Gastrocnemius medialis (tissue), 4 donors: ENCODE measurements around the gene OPN4.

Source experiments
- POLR2A ChIP-seq, 2 donors: fragments of 450-650 bp; IDR thresholded peaks; one replicate each; pipeline ENCODE4 v1.6.1; 2017; ENCODE audit warnings: antibody characterized with exemption in 2 of 2, mild to moderate bottlenecking in 2 of 2, moderate library complexity in 2 of 2
- TF ChIP-seq, protein P1 (sequence below), 5 experiments: fragments of 450-650 bp in 3 of 5; fragments of 200-600 bp in 2 of 5; sonication (generic) in 2 of 5; IDR thresholded peaks in 4 of 5; conservative IDR thresholded peaks in 1 of 5; 1 replicate in 4 of 5; 2 replicates in 1 of 5; pipeline ENCODE4 v1.5.1; 2016 to 2019; ENCODE audit warnings: antibody characterized with exemption in 5 of 5, mild to moderate bottlenecking in 3 of 5, moderate library complexity in 3 of 5

DNA sequence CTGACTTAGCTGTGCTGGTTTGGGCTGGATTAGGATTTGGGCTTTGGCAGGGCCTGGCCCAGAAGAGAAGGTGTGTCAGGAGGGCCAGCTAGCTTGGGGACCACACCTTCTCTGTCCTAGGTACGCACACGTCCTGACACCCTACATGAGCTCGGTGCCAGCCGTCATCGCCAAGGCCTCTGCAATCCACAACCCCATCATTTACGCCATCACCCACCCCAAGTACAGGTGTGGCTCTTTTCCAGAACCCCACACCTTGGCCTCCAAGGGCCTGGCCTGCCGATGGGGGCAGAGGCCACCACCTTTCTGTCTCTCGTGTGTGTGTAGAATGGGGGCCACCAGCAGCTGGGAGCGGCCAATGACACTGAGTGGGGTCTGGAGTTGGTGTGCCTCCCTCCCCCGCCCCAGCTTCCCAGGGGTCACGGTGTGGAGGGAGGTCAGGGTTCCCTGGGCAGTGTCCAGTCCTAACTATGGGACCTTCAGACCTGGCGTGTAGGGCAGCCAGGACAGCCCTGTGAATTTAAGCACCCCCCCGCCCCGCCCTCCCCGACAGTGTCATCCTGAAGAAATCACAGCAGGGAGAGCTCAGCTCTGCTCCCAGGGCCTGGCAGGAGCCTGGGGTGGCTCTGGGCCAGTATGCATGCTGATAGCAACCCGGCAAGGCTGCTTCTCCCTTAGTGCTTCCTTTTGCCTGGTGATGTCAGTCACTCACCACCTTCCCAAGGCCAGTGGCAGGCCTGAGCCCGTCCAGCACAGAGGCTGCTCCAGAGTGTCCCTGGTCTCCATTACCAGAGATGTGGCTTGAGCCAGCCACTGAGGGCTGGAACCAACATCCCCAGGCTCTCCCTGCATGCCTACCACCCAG is 7.0 kb downstream of the OPN4 start:
- TF ChIP-seq, protein P1, sequence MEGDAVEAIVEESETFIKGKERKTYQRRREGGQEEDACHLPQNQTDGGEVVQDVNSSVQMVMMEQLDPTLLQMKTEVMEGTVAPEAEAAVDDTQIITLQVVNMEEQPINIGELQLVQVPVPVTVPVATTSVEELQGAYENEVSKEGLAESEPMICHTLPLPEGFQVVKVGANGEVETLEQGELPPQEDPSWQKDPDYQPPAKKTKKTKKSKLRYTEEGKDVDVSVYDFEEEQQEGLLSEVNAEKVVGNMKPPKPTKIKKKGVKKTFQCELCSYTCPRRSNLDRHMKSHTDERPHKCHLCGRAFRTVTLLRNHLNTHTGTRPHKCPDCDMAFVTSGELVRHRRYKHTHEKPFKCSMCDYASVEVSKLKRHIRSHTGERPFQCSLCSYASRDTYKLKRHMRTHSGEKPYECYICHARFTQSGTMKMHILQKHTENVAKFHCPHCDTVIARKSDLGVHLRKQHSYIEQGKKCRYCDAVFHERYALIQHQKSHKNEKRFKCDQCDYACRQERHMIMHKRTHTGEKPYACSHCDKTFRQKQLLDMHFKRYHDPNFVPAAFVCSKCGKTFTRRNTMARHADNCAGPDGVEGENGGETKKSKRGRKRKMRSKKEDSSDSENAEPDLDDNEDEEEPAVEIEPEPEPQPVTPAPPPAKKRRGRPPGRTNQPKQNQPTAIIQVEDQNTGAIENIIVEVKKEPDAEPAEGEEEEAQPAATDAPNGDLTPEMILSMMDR (IDR thresholded peaks at IDR 0.05 in 4 of 5, conservative IDR thresholded peaks at IDR 0.05 in 1 of 5) = peak in 1 of 5 experiments; percentile 33
- peak; percentile 25 to 41 for TF ChIP-seq POLR2A (IDR thresholded peaks at IDR 0.05)
